Astrocyte (in vitro differentiated cells and primary cell): ENCODE data around the gene ANO2.

Experiments
- CTCF ChIP-seq: IDR thresholded peaks from 2 replicates; pipeline ENCODE4 v1.5.1; 2011; ENCODE audit warnings: low read depth, mild to moderate bottlenecking, inconsistent platforms, low read length, moderate library complexity; ENCODE audit not compliant: insufficient read depth
- EZH2 ChIP-seq: IDR thresholded peaks from 2 replicates; pipeline ENCODE4 v1.6.1; 2012; ENCODE audit warnings: mild to moderate bottlenecking, low read length, inconsistent platforms; ENCODE audit not compliant: insufficient read depth

GRCh38 chr12:5758347-5758746, 186.7 kb downstream of the ANO2 start:
- TF ChIP-seq CTCF, result no peak
- no peak for TF ChIP-seq EZH2
